NOMO-1 treated with DMSO at 0.1 percent for 48 hours (cell line): ENCODE data around the gene CNTNAP2.
"Not testable (repeated sequence)": the region's sequence is repeated elsewhere in the genome, so short reads cannot be mapped to it uniquely, and the experiment has no call there.

Experiments
- DNase-seq: peaks from one replicate; lab custom pipeline; 2025; ENCODE audit not compliant: unreplicated experiment; lab: John Stamatoyannopoulos, UW

Gene CNTNAP2

DNA sequence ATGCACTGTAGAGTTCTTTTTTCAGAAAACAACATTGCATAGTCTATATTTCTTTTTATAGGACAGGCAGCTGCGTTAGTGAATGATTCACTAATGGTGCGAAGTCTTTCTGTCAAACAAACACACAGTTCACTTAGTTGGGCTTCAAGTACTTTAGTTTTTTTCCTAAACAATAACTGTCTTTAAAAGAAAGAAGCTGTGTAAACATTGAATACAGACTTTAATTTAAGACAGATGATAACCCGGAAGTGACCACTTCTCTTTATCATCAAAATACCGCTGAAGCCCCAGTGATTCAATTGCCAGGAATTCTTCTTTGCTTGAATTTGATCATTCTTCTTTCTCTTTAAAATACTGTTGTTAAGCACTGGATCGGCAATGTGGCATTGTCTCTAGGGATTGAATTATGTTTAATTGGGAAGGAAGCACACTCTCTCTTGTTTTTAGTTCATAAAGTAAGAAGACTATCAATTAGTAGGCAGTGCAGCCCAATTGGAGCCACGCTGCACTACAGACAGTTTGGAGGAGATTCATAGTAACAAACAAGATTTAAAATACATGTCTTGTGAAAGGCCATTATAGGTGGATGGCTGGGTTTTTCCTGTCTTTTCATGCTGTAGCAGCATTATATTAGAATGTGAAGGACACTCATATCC lies 30.4 kb downstream of the CNTNAP2 start:
- no peak for DNase-seq

DNA sequence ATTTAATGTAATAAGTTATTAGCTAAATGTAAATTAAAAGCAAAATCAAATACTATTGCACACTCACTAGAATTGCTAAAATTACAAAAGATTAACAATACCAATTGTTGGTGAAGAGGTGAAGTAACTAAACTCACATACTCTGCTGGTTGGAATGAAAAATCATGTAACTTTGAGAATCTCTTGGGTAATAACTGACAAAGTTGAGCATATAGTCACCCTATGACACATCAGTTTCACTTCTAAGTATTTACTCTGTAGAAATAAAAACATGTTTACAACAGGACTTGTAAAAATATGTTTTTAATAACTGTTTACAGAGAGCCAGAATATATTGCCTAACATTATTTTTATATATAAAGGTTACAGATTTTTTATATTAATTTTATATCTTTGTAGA lies 33.6 kb downstream of the CNTNAP2 start:
- DNase-seq, result peak; percentile 17

DNA sequence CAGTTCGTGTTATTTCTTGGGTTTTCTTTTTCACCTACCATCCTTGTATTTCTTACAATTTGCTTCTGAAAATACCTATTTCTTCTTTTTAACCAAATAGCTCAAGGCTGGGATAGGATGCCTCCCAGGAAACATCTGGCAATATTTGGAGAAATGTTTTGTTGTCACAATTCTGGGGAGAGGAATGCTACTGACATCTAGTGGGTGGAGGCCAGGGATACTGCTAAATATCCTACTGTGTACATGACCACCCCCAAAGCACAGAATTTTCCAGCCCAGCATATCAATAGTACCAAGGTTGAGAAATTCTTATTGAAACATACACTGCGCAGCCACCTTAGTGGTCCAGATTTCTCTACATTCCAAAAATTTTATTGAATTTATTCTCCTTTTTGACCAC lies 55.5 kb downstream of the CNTNAP2 start:
- DNase-seq, result no peak

DNA sequence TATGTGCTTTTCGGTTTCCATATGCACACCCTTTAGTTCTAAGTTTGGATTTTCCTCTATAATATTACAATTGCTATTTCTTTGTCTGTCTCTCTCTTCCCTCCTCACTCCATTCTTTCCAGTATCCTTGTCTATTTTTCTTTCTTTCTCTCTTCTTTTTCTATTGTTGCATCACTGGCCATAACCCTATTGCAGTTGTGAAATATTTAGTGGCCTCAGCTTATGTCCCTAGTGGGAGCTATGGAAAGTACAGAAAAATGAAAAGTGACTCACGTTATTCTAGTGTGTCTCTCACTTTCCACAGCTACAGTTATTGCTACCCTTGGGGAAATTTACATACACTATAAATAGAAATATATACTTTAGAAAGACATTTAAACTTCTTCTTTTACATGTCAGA lies 59.1 kb downstream of the CNTNAP2 start:
- no peak for DNase-seq

DNA sequence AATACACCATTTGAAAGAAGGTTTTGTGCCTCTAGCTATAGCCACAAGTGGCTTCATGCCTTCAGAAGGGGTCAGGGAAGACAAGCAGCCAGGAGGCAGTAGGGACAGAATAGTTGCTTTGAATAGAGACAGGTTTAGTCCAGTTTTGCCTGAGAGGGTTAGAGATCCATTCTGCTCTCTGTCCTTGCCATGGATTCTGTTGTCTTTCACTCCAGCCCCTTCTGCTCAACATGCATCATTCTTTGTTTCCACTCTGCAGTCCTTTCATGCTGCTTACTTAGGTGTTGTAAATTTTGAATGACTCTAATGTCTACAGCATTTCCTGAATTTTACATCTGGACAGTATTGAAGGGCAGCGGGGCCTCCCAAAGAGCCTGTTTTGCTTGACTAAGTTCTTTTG lies 60.3 kb downstream of the CNTNAP2 start:
- no peak for DNase-seq

DNA sequence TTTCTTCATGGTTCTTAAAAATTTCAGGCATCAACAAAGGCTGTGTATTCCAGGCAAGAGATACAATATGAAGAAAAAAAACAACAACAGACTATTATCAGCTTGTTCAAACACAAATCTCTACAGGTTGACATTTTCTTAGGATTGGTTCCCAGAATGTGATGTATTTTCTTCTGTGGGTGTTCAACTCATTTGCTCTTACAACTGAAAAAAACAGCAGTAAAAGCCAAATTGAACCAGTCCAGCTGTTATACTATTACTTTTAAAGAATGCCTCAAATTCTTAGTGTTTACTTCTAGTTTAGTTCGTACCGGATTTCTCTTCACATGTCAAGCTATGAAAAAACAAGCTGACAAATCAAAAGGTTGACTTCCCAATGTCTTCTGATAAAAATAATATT lies 60.7 kb downstream of the CNTNAP2 start:
- no peak for DNase-seq

DNA sequence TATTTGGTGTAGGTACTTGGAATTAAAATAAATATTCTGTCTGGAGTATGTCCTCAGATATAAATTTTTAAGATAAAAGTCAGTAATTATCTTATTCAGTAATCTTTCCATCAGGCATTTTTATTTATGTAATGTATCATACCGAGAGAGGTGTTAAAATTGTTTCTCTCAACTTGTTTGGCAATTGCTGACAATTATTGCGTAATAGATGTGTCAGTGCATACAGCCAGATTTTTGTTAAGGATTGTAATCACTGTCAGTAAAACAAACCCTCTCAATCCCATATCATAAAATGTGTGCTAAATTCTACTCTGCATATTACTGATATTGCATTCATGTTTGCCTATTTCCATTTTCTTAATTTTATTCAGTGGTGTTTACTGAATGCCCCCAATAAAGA lies 69.2 kb downstream of the CNTNAP2 start:
- no peak for DNase-seq

DNA sequence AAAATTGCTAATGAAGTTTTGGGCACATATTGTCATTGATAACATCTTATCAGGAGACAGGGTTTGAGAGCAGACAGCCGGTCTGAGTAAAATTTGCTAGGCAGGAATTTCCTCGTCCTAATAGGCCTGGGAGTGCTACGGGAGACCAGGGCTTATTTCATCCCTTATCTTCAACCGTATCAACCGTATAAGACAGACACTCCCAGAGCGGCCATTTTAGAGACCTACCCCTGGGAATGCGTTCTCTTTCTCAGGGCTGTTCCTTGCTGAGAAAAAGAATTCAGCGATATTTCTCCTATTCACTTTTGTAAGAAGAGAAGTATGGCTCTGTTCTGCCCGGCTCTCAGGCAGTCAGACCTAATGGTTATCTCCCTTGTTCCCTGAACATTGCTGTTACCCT lies 74.8 kb downstream of the CNTNAP2 start:
- not testable (repeated sequence) for DNase-seq

DNA sequence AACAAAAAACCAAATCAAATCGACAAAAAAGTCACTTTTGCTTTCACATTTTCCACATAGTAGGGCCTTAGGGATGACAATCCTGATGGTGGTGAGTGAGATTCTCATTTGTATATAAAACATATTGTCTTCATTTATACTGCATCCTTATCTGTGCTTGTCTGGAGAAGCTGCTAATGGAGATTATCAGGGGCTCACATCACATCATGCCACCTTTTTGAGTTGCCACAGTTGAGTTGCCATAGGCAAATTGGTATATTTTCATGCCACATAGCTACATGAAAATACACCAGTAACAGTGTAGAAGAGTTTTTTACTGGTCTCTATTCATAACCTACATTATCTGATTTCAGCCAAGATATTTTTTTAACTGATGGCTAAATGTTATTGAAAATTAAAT lies 85.3 kb downstream of the CNTNAP2 start:
- no peak for DNase-seq

DNA sequence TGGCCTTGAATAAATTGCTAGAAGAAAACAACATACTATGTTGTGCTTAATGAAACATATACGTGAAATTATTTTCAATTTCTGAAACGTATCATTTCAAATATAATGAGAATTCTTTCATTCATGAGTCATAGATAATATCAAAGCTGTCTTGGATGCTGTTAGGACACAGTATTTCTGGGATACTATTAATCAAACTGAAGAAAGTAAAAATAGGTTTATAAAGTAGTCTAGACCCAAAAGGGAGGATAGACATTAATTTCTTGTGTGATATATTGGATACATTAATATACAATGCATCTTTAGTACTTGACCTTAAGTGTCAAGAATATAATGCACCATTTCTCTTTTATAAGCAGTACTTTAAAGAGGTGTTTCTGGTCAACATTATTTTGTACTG lies 89.7 kb downstream of the CNTNAP2 start:
- DNase-seq, result no peak

DNA sequence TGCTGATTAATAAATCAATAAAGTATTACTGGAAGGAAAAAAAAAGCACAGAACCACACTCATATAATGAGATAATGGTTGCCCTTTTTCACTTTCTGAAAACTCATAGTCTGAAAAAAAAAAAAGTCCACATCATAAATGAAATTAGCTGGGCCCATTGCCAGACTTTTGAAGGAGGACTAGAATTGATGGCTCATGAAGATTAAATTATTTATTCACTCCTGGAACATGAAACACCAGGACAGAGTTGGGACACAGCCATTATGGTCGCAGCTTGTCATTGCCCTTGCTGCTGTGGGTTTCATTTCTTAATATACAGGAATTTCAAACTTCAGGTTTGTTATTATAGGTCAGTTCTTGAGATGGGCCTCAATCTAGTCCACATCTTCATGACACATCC lies 91.9 kb downstream of the CNTNAP2 start:
- no peak for DNase-seq

DNA sequence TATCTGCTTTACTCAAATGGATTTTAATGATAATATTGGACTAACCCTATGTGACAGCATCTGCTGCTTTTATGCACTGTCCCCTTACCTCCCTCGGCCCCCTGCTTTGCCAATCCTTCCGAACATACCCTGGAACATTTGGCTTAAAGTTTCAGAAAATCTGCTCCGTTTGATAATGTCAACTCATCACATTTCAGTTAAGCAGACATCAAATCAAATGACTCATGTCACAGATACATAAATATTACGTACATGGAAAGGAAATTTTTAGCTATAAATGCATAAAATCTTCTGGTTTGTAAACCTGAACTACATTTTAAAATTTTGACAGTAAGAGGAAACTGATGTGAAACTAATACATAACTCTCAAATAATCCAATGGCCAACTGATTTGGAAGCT lies 98.2 kb downstream of the CNTNAP2 start:
- no peak for DNase-seq

DNA sequence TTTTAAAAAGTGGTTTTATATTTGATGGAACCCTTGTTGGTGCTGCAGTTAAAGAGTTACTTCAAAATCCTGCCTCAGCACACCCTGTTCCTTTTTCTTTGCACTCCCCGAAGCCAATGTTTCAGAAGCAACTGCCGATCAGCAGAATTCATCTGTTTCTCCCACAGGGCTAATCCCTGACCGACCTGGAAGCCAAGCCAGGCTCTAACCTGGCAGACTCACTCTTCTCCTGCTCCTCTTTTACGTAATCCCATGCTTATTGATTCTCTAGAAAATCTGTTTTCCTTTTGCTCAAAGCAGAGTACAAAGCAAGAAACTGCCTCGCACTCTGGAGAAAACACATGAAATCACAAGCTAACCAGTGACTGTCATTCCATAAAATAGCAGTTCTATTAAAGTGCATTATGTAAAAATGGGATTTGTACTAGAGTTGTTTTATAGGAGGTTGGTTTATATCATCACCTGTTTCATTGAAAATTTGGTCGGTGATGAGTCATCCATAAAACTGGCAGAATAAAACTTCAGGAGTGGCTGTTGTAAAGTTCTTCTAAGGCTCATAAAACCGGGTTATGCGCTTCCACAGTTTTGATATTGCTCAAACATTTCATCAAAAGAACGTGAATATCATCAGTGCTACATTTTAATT lies 99.9 kb downstream of the CNTNAP2 start:
- no peak for DNase-seq

DNA sequence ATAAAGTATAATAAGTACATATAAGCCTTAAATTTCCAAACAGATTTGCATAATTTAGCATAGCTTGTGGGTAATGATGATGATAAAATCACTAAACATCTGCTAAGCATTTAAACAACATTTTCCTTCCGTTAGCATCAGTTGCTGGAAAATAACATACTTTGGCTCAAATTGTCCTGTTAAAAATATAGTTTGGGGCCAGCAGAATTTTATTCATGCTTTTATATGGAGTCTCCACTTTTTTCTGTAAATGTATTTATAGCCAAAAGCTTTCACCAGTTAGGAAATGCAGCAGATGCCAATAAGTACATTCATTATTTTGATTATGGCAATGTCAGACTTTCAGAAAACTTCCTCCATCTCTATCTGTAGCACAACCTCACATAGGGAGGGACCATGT lies 107.2 kb downstream of the CNTNAP2 start:
- DNase-seq, result no peak

DNA sequence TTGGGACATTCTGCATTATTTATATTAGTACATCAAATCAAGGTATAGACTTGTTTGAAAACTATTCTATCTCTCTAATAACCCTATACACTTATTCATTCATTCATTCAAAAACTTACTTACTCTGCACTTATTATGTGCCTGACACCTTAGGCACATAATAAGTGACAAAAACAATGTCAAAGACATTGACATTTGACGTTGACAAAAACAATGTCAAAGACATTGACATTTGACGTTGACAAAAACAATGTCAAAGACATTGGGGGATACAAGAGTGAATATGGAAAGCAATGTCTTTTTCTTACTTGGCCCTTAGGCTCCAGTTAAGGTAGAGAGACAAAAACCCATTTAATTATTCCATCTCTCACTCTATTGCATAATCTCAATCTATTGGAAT lies 116.0 kb downstream of the CNTNAP2 start:
- no peak for DNase-seq

DNA sequence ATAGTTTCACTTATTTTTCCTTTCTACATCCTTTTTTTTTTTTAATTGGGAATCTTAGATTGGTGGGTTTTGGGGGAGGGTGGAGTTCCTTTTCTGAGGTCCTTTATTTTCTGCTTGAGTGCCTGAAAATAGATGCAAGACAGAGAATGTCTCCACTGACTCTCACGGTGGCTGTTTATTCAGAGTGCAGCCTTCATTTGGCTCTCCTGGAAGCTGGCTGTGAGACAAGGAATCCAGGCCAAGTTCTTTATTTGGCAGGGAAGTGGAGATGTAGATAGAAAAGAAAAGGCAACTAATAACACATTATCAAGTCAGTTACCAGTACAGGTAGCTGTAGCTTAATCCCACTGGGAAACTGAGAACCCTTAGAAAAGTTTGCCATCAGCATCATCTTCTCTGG lies 118.6 kb downstream of the CNTNAP2 start:
- DNase-seq, result no peak

DNA sequence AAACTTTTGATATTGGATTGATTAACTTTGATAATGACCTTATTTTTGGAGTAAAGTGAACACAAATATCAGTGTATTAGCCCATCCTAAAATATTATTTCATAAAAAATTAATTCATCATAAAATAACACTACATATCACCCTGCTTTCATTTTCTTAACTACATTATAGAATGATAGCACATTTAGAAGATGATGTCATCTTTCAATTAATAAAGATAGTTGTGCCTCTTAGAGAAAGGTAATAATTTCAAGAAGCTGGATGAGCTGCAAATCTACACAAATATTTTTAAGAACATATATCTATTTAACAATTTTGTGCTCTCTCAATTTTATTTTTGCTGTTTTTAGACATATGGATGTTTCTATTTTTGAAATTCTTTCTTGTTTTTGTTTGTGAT lies 126.1 kb downstream of the CNTNAP2 start:
- no peak for DNase-seq

DNA sequence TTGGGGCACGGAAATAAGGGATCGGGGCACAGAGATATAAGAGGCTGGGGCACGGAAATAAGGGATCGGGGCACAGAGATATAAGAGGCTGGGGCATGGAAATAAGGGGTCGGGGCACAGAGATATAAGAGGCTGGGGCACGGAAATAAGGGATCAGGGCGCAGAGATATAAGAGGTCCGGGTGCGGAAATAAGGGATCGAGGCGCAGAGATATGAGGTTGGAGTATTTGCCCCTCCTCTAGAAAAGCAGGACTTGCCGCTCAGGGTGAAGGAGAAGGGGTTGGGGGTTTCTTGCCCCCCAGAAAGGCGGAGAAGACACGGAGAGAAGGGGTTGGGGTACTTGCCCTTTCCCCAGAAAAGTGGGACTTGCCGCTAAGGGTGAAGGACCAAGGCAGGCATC lies 131.4 kb downstream of the CNTNAP2 start:
- DNase-seq, result not testable (repeated sequence)

DNA sequence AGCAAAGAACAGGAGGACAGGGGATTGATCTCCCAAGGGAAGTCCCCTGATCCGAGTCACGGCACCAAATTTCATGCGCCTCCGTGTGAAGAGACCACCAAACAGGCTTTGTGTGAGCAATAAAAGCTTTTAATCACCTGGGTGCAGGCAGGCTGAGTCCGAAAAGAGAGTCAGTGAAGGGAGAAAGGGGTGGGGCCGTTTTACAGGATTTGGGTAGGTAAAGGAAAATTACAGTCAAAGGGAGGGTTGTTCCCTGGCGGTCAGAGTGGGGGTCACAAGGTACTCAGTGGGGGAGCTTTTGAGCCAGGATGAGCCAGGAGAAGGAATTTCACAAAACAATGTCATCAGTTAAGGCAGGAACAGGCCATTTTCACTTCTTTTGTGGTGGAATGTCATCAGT lies 132.1 kb downstream of the CNTNAP2 start:
- not testable (repeated sequence) for DNase-seq

DNA sequence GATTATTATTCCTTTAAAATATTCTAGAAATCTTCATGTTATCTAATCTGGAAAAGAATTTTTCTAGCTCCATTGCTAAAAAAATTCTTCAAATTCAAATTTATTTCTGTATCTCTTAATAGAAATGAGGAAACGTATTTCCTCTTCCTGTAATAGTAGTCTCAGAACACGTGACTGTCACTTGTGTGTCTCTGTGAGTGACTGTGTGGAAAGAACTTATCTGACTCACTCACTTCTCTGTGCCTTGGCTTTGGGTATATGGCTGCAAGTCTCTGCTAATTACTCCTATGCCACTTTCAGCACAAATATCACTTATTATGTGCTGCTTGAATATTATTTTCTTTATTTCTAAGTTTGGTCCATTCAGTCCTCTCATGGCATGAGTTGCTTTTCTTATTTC lies 132.7 kb downstream of the CNTNAP2 start:
- no peak for DNase-seq

DNA sequence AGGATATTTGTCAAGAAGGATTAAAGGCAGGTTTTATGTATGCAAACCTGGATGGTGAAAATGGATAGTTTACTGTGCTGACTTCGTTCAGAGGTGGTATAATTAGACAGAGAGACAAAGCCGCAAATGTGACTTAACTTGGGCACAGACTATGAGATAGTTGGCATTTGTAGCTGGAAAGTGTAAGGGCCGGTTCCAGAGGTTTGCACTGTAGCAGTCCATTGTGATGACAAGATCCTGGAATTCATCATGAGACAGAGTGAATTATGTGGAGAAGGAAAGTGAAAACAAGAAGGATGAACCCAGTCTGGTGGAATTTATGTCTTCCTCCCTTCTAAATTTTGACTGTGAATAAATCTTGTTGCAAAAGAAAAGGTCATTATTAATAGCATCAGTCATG lies 139.0 kb downstream of the CNTNAP2 start:
- DNase-seq, result no peak

DNA sequence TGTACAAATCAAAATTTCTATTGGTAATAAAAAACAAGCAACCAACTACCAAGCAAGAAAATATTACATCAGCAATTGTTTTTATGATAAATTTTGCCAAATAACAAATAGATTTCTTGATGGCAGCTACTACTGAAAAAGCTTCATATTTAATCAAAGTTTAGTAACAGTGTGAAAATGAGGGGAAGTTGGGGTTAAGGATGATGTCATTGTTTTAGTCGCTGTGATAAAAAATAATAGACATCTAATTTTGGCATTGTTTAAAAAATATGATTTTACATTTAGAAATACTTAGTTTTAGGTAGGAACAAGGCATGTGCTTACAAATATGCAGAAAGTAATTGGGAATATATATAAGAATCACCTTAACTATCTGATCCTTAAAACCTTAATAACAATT lies 145.9 kb downstream of the CNTNAP2 start:
- DNase-seq, result no peak

DNA sequence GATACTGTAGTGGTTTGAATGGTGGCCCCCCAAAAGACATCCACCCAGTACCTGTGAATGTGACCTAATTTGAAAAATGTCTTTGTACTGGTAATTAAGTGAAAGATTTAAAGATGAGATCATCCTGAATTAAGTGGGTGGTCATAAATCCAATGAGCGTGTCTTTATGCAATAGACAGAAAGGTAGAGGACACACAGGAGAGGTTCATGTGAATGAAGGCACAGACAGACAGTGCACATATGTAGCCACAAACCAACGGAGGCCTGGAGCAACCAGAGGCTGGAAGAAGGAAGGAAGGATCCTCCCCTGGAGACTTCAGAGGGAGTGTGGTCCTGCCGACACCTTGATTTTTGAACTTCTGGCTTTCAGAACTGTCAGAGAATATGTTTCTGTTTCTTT lies 160.3 kb downstream of the CNTNAP2 start:
- no peak for DNase-seq
